K562 (cell line): Measurements from ENCODE around the gene TMEM200A.

ENCODE experiments used
- CBFB ChIP-seq: sonication (generic); formaldehyde crosslinking; IDR thresholded peaks from 2 replicates; pipeline ENCODE4 v1.4.0; 2020; ENCODE audit warnings: mild to moderate bottlenecking, missing genetic modification reagents
- EZH2 ChIP-seq: IDR thresholded peaks from 2 replicates; pipeline ENCODE4 v1.6.1; 2012; ENCODE audit warnings: low read depth, mild to moderate bottlenecking, inconsistent platforms, low read length, borderline replicate concordance
- FOXJ3 ChIP-seq: sonication (generic); formaldehyde crosslinking; IDR thresholded peaks from 2 replicates; pipeline ENCODE4 v1.4.0; 2020; ENCODE audit warnings: mild to moderate bottlenecking, missing genetic modification reagents
- MYC ChIP-seq, 2 experiments: fragments of 250-450 bp in 1 of 2; sonication (Bioruptor Pico) in 1 of 2; IDR thresholded peaks; 2 replicates each; pipeline versions ENCODE4 v1.5.1 to v1.6.1; 2012 to 2021; ENCODE audit warnings: low read depth in 2 of 2, borderline replicate concordance in 1 of 2, improper control_type of control experiment in 1 of 2, low read length in 1 of 2, mild to moderate bottlenecking in 1 of 2, moderate library complexity in 1 of 2
- NCOA2 ChIP-seq, 2 experiments: fragments of 450-650 bp; IDR thresholded peaks; 2 replicates each; pipeline ENCODE4 v1.6.1; 2018; ENCODE audit warnings: mild to moderate bottlenecking in 2 of 2, moderate library complexity in 1 of 2; ENCODE audit not compliant: partially characterized antibody in 2 of 2
- NFIX ChIP-seq: fragments of 250-450 bp; sonication (Bioruptor Pico); IDR thresholded peaks from 2 replicates; pipeline ENCODE4 v1.4.0; 2020; ENCODE audit warnings: low read depth, mild to moderate bottlenecking, moderate library complexity
- POLR2AphosphoS2 ChIP-seq: IDR thresholded peaks from 2 replicates; pipeline ENCODE4 v1.6.1; 2012; ENCODE audit warnings: low read length, improper control_type of control experiment
- ZBTB33 ChIP-seq: sonication (generic); formaldehyde crosslinking; IDR thresholded peaks from 2 replicates; pipeline ENCODE4 v1.8.1; 2023; ENCODE audit warnings: mild to moderate bottlenecking, missing genetic modification reagents

- TF ChIP-seq NCOA2 (IDR thresholded peaks at IDR 0.05; ENCODE audit: partially characterized antibody in 2 of 2) (no peak), FOXJ3 (CRISPR knock-in tag) (no peak), MYC (IDR thresholded peaks at IDR 0.05; ENCODE audit: low read depth, low read length) (no peak), MYC (CRISPR knock-in tag; IDR thresholded peaks at IDR 0.05; ENCODE audit: borderline replicate concordance, low read depth) (no peak), NFIX (CRISPR knock-in tag) (no peak), EZH2 (no peak), ZBTB33 (CRISPR knock-in tag) (no peak), POLR2AphosphoS2 (no peak), CBFB (CRISPR knock-in tag) (no peak)
Measured at GRCh38 chr6:130424710-130425109, 58.9 kb downstream of the TMEM200A start.
